ENCODE results near the gene PLPP1. TPM values are rescaled to one million over a fixed set of nuclear protein-coding genes. Genes with fewer than 3 reads are reported as not detected.

Gene PLPP1
- total RNA-seq, 4 donors from 2014 or later: 73.1 to 116 (median 89.6) TPM

DNA sequence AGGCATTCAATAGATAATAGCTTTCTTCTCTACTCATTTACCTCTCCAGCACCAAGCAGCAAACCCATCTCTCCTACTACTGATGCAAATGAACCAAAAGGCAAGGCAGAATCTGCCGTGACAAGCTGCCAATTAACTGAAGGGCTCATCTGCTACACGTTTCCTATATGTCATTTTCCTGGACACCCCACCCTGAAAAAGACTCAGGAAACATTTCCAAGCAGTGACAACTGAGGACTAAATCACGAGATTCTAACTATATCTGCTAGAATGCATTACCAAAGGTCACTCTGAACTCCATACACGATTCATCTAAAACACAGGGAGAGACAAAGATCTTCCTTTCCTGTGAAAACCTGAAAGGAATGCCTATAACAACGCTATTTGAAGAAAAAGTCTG lies 12.9 kb downstream of the PLPP1 start:
- DNase-seq (ENCODE audit: low spot score in 2 of 2): no peak
- intact Hi-C loops (cut with DNase I; ENCODE audit: low total_unique reads): no loop called here
- TF ChIP-seq, protein P1, sequence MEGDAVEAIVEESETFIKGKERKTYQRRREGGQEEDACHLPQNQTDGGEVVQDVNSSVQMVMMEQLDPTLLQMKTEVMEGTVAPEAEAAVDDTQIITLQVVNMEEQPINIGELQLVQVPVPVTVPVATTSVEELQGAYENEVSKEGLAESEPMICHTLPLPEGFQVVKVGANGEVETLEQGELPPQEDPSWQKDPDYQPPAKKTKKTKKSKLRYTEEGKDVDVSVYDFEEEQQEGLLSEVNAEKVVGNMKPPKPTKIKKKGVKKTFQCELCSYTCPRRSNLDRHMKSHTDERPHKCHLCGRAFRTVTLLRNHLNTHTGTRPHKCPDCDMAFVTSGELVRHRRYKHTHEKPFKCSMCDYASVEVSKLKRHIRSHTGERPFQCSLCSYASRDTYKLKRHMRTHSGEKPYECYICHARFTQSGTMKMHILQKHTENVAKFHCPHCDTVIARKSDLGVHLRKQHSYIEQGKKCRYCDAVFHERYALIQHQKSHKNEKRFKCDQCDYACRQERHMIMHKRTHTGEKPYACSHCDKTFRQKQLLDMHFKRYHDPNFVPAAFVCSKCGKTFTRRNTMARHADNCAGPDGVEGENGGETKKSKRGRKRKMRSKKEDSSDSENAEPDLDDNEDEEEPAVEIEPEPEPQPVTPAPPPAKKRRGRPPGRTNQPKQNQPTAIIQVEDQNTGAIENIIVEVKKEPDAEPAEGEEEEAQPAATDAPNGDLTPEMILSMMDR (IDR thresholded peaks at IDR 0.05): no peak
- TF ChIP-seq POLR2A (IDR thresholded peaks at IDR 0.05): no peak
- H3K4me3 ChIP-seq (ENCODE audit: low read depth, poor library complexity, severe bottlenecking): no peak overlapping the region
- 31 to 37% methylated on average over 5 of the region's 5 CpGs for WGBS, 2 donors

DNA sequence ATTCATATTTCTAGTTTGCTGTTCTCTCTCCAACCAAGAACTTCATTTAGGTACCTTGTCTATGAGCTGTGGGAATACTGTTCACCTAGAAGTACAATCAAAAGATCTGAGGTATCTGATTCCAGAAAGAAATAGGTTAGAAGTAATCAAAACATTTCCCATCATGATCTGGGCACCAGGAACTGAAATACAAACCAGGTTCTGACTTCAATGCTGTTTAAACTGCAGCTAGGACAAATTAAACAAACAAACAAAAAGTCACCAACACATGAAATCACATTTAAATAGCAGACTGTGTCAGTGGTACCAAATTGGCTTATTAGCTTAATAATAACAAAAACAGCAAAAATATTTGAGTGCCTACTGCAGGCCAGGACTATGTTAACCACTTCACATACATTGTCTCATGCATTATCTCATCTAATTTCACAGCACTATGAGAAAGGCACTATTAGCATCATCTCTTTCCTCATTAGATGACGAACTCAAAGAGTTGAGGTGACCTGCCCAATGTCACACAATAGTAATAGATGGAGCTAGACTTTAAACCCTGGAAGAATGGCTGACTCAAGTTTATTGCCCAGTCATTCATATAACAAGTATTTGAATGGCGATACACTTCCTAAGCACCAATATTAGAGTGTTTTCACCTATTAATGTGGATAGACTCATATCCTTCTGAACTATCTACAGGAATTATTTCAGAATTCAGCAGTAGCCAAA lies 14.5 kb downstream of the PLPP1 start:
- no peak overlapping the region for H3K4me3 ChIP-seq (ENCODE audit: low read depth, poor library complexity, severe bottlenecking)
- no peak for DNase-seq (ENCODE audit: low spot score in 2 of 2)
- 92 to 97% methylated on average over 2 of the region's 2 CpGs for WGBS, 2 donors
- TF ChIP-seq, protein P1 (IDR thresholded peaks at IDR 0.05): no peak
- no peak for TF ChIP-seq POLR2A (IDR thresholded peaks at IDR 0.05)
- intact Hi-C loops (cut with DNase I; ENCODE audit: low total_unique reads): no loop called here

DNA sequence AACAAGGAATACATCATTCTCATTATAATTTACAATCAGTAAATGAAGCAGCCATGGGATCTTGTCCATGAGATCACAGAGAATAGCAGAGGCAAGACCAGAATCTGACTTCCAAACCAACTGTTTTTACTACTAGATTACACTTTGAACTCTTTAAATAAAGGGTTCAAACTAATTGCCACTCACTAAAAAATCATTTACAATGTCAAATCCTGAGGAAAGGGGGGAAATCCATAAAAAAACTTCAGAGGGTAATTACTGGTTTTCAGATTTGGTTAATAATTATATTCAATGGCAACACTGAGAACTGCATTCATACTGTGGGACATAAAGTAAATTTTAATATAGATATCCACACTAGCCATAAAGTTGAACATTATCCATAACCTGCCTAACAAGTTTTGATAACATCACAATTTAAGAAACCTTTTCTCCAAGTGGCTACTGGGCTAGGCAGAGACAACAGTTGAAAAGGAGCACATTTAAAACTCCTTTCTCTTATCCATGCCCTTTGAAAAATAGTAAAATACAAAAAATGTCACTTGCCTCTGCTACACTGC lies 15.9 kb downstream of the PLPP1 start:
- H3K4me3 ChIP-seq (ENCODE audit: low read depth, poor library complexity, severe bottlenecking): no peak overlapping the region
- TF ChIP-seq, protein P1 (IDR thresholded peaks at IDR 0.05): no peak
- TF ChIP-seq POLR2A (IDR thresholded peaks at IDR 0.05): no peak
- DNase-seq (ENCODE audit: low spot score in 2 of 2): no peak
- intact Hi-C loops (cut with DNase I; ENCODE audit: low total_unique reads): no loop called here

DNA sequence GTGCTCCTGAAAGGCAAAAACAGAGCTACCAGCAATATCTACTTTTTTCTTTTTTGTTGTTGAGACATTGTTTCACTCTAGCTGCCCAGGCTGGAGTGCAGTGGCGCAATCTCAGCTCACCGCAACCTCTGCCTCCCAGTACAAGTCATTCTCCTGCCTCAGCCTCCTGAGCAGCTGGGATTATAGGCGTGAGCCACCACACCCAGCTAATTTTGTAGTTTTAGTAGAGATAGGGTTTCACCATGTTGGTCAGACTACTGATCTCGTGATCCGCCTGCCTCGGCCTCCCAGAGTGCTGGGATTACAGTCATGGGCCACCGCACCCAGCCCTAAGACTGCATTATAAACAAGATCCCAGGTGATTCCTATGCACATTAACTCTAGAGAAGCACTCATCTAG lies 17.0 kb downstream of the PLPP1 start:
- TF ChIP-seq POLR2A (IDR thresholded peaks at IDR 0.05): no peak
- TF ChIP-seq, protein P1 (IDR thresholded peaks at IDR 0.05): no peak
- no peak for DNase-seq (ENCODE audit: low spot score in 2 of 2)
- intact Hi-C loops (cut with DNase I; ENCODE audit: low total_unique reads): no loop called here
- WGBS, 2 donors: 93 to 95% methylated on average over 7 of the region's 7 CpGs
- no peak overlapping the region for H3K4me3 ChIP-seq (ENCODE audit: low read depth, poor library complexity, severe bottlenecking)

DNA sequence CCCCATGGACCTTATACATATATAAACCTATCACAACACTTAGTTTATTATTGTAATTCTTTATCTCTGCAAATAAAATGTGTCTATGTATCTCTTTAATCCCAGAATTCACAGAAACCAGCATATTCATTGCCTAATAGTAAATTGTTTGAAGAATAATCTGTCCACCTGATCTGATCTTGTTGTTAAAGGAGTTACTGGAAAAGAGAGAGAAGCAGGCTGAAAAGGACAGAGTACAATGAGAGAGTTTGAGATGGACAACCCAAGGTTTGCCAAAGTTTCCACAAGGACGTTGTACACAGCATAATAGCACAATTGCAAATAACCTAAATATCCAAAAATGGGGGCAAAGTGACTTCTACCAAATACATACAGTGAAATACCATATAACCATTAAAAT lies 23.8 kb downstream of the PLPP1 start:
- TF ChIP-seq POLR2A (IDR thresholded peaks at IDR 0.05): no peak
- TF ChIP-seq, protein P1 (IDR thresholded peaks at IDR 0.05): no peak
- DNase-seq (ENCODE audit: low spot score in 2 of 2): no peak
- H3K4me3 ChIP-seq (ENCODE audit: low read depth, poor library complexity, severe bottlenecking): no peak overlapping the region
- intact Hi-C loops (cut with DNase I; ENCODE audit: low total_unique reads): no loop called here
- 67 to 81% methylated on average over 1 of the region's 1 CpG for WGBS, 2 donors

DNA sequence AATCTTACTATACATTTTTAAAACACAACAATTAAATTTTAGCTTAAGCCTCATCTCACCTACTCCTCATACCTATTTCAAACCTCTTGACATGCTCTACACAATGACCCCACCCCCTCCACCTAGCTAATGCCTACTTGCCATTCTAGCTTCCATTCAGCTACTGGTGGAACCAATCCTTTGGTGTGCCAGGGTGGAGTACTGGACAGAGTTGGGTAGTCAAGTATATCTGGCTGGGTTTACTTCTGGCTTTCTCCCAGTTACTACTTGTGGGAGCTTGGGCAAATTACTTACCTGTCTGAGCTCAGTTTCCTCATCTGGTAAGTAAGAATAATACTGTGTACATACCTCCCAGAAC lies 24.3 kb downstream of the PLPP1 start:
- intact Hi-C loops (cut with DNase I; ENCODE audit: low total_unique reads): no loop called here
- H3K4me3 ChIP-seq (ENCODE audit: low read depth, poor library complexity, severe bottlenecking): no peak overlapping the region
- DNase-seq (ENCODE audit: low spot score in 2 of 2): no peak
- TF ChIP-seq POLR2A (IDR thresholded peaks at IDR 0.05): no peak
- TF ChIP-seq, protein P1 (IDR thresholded peaks at IDR 0.05): no peak
